LNCAP (cell line): Measurements from ENCODE around the gene PIK3C2B.

ENCODE experiments used
- CTCF ChIP-seq: fragments of 450-650 bp; IDR thresholded peaks from 2 replicates; pipeline ENCODE4 v1.5.1; 2017; ENCODE audit warnings: mild to moderate bottlenecking

PIK3C2B gene

GRCh38 chr1:204503122-204503912, 8.7 kb upstream of the PIK3C2B start:
- TF ChIP-seq CTCF: peak; percentile 79

GRCh38 chr1:204502241-204502640, 7.6 kb upstream of the PIK3C2B start:
- TF ChIP-seq CTCF: no peak

- no peak for TF ChIP-seq CTCF
Observed at GRCh38 chr1:204499511-204500468, 5.2 kb upstream of the PIK3C2B start.

GRCh38 chr1:204498981-204499380, 4.4 kb upstream of the PIK3C2B start:
- no peak for TF ChIP-seq CTCF

- no peak for TF ChIP-seq CTCF
Observed at GRCh38 chr1:204495777-204496176, 1.2 kb upstream of the PIK3C2B start.

- TF ChIP-seq CTCF: no peak
Observed at GRCh38 chr1:204495078-204495753, 611 bp upstream of the PIK3C2B start.

GRCh38 chr1:204493984-204494280, 673 bp downstream of the PIK3C2B start:
- TF ChIP-seq CTCF: no peak
